LNCaP clone FGC (cell line): ENCODE results near the gene MRPS35.
"Not testable (repeated sequence)": the region's sequence is repeated elsewhere in the genome, so short reads cannot be mapped to it uniquely, and the experiment has no call there.

Experiments used
- DNase-seq: peaks from one replicate; pipeline ENCODE4 v3.0.0-alpha.2; 2011; ENCODE audit warnings: low read depth
- H3K4me3 ChIP-seq: 2 replicates; pipeline ENCODE4 v1.5.1; 2011; ENCODE audit warnings: mild to moderate bottlenecking, low read depth, low read length, control low read depth
- TF ChIP-seq, protein P1 (sequence below): IDR thresholded peaks from 2 replicates; pipeline ENCODE4 v1.5.1; 2012; ENCODE audit warnings: mild to moderate bottlenecking; ENCODE audit not compliant: control insufficient read depth, insufficient read depth; ENCODE audit errors: extremely low read depth

The MRPS35 gene

GRCh38 chr12:27730097-27730588 lies 19.5 kb downstream of the MRPS35 start:
- no peak for DNase-seq
- H3K4me3 ChIP-seq = no peak overlapping the region
- TF ChIP-seq, protein P1, sequence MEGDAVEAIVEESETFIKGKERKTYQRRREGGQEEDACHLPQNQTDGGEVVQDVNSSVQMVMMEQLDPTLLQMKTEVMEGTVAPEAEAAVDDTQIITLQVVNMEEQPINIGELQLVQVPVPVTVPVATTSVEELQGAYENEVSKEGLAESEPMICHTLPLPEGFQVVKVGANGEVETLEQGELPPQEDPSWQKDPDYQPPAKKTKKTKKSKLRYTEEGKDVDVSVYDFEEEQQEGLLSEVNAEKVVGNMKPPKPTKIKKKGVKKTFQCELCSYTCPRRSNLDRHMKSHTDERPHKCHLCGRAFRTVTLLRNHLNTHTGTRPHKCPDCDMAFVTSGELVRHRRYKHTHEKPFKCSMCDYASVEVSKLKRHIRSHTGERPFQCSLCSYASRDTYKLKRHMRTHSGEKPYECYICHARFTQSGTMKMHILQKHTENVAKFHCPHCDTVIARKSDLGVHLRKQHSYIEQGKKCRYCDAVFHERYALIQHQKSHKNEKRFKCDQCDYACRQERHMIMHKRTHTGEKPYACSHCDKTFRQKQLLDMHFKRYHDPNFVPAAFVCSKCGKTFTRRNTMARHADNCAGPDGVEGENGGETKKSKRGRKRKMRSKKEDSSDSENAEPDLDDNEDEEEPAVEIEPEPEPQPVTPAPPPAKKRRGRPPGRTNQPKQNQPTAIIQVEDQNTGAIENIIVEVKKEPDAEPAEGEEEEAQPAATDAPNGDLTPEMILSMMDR = no peak

- no peak for DNase-seq
- TF ChIP-seq, protein P1 = peak; percentile 39
- no peak overlapping the region for H3K4me3 ChIP-seq
Measured at GRCh38 chr12:27732281-27732680, 21.6 kb downstream of the MRPS35 start.

- DNase-seq = no peak
- TF ChIP-seq, protein P1 = peak; percentile 90
- H3K4me3 ChIP-seq = no peak overlapping the region
Measured at GRCh38 chr12:27733052-27733656, 22.5 kb downstream of the MRPS35 start.

GRCh38 chr12:27733791-27734190 lies 23.2 kb downstream of the MRPS35 start:
- DNase-seq = no peak
- TF ChIP-seq, protein P1 = no peak
- H3K4me3 ChIP-seq = no peak overlapping the region

GRCh38 chr12:27734321-27734720 lies 23.7 kb downstream of the MRPS35 start:
- DNase-seq, H3K4me3 ChIP-seq: not testable (repeated sequence)

DNA sequence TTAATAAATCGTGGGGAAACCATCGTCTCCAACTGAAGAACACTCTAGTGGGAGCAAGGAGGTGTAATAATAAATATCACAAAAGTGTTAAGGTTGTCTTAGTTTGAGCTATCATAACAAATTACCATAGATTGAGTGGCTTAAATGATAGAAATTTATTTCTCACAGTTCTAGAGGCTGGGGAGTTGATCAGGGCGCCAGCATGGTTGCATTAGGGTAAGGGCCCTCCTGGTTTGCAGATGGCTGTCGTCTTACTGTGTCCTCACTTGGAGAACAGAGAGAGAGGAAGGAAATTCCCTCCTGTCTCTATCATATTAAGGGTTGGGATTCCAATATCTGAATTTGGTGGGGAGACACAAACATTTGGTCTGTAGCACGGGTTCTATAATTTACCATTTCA lies 33.0 kb downstream of the MRPS35 start:
- DNase-seq = no peak
- H3K4me3 ChIP-seq = no peak overlapping the region
- TF ChIP-seq, protein P1 = no peak

GRCh38 chr12:27745734-27746133 lies 35.1 kb downstream of the MRPS35 start:
- H3K4me3 ChIP-seq, DNase-seq: not testable (repeated sequence)

GRCh38 chr12:27747111-27747820 lies 36.6 kb downstream of the MRPS35 start:
- TF ChIP-seq, protein P1 = no peak
- DNase-seq = no peak
- H3K4me3 ChIP-seq = no peak overlapping the region
